ENCODE measurements around the gene WFIKKN1.

The WFIKKN1 gene

DNA sequence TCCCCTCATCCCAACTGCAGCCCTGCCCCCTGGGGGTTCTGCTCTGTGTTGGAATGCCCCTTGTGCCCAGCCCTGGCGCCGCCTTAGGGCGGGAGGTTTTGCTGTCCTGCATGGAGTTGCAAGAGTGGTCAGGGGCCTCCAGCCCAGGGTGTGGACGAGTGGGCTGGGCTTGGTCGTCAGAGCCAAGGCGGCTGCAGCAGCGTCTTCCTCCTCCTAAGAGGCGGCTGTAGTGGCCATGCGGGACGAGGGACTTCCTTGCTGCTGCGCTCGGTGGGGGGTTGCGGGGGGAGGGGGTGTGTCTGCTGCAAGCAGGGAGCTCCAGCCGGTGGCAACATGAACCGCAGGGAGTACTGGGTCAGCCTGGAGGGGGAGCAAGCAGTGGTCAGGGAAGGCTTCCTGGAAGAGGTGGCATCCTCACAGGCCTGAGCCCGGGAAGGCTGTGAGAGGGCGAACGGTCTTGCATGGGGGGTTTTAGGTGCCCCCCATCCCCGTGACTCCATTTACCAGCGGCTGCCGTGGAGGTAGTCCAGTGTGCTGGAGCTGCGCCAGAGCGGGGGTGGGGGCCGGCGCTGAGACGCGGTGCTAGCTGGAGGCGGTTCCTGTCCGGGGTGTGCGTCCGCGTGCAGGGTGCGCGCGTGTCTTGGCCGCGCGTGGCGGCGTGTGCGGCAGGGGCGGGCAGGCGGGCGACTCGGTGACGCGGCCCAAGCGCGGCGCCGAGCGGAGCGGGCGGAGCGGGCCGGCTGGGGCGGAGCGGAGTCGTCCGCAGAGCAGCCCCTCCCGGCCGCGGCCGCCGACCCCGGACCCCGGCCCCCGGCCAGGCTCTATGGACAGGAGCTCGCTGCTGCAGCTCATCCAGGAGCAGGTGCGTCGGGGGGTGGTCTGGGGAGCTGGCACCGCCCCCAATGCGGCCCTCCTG lies 44.4 kb downstream of the WFIKKN1 start, which contains the start of gene RHBDL1:
TSS of gene RHBDL1 (plus strand) at position 704 of the 916 bp plus-strand sequence. CDS start at position 824, 120 bp downstream.
- TF ChIP-seq CTCF (IDR thresholded peaks at IDR 0.05; ENCODE audit: low read depth, low read length) = no peak; the same call in 1 of the 2 replicates
- DNase-seq (ENCODE audit: extremely low read depth, low read depth) = no peak

DNA sequence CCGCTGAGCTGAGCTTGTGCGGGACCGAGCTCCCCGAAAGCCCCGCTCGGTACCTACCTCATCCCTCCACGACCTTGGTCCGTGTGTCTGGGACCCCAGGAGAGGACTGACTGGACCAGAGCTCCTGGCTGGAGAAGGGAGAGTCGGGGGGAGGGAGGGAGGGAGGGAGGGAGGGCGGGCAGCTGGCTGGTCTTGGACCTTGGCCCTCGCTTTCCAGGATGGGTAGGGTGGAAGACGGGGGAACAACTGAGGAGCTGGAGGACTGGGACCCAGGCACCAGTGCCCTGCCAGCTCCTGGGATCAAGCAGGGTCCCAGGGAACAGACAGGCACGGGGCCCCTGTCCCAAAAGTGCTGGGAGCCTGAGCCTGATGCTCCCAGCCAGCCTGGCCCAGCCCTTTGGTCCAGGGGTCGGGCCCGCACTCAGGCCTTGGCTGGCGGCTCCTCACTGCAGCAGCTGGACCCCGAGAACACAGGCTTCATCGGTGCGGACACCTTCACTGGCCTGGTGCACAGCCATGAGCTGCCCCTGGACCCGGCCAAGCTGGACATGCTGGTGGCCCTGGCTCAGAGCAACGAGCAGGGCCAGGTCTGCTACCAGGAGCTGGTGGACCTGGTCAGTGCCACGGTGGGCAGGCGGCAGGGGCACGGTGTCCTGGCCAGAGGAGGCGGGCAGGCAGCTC lies 45.2 kb downstream of the WFIKKN1 start:
- no peak for DNase-seq (ENCODE audit: extremely low read depth, low read depth)

DNA sequence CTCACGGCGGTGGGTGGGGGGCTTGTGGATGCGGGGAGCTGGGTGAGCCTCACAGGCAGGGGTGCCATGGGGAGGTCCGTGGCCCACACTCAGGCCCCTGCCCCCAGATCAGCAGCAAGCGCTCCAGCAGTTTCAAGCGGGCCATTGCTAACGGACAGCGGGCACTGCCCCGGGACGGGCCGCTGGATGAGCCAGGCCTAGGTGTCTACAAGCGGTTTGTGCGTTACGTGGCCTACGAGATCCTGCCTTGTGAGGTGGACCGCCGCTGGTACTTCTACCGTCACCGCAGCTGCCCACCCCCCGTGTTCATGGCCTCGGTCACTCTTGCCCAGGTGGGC lies 45.7 kb downstream of the WFIKKN1 start:
- TF ChIP-seq CTCF (IDR thresholded peaks at IDR 0.05; ENCODE audit: low read depth, low read length) = no peak
- no peak for DNase-seq (ENCODE audit: extremely low read depth, low read depth)

More for the DNA sequence above, 45.2 kb downstream of the WFIKKN1 start:
- TF ChIP-seq CTCF (IDR thresholded peaks at IDR 0.05; ENCODE audit: low read depth, low read length) = no peak

- TF ChIP-seq CTCF (IDR thresholded peaks at IDR 0.05; ENCODE audit: low read depth, low read length) = no peak
- no peak for DNase-seq (ENCODE audit: extremely low read depth, low read depth)
Measured at GRCh38 chr16:676913-677312, 46.1 kb downstream of the WFIKKN1 start.

DNA sequence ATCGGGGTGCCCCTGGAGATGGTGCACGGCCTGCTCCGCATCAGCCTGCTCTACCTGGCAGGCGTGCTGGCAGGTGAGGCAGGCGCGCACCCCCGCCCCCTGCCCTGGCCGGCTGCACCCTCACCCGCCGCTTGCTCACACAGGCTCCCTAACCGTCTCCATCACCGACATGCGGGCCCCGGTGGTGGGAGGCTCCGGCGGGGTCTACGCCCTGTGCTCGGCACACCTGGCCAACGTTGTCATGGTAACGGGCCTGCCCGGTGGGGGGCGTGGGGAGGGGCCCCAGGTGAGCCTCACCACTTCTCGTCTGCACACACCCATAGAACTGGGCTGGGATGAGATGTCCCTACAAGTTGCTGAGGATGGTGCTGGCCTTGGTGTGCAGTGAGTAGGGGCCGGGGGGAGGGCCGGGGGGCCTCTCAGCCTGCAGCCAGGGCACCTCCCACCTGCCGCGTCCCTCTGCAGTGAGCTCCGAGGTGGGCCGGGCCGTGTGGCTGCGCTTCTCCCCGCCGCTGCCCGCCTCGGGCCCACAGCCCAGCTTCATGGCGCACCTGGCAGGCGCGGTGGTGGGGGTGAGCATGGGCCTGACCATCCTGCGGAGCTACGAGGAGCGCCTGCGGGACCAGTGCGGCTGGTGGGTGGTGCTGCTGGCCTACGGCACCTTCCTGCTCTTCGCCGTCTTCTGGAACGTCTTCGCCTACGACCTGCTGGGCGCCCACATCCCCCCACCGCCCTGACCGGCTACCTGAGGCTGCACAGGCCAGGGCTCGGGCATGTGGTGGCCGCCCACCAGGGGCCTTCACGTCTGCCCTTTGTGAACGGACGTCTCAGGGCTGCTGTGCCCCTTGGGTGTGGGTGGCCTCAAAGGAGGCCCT lies 46.8 kb downstream of the WFIKKN1 start:
- DNase-seq (ENCODE audit: extremely low read depth, low read depth) = no peak
- no peak for TF ChIP-seq CTCF (IDR thresholded peaks at IDR 0.05; ENCODE audit: low read depth, low read length)

- no peak for DNase-seq (ENCODE audit: extremely low read depth, low read depth)
- TF ChIP-seq CTCF (IDR thresholded peaks at IDR 0.05; ENCODE audit: low read depth, low read length) = no peak
Measured at GRCh38 chr16:678209-678857, 47.5 kb downstream of the WFIKKN1 start.

Measured in AG09319 (cell line).